SJCRH30 (cell line): ENCODE data around the gene OR52I2. TPM values are rescaled to one million over a fixed set of nuclear protein-coding genes. Genes with fewer than 3 reads are reported as not detected.

Source experiments
- DNase-seq, 2 experiments: peaks; one replicate each; pipeline ENCODE4 v3.0.0-alpha.2; 2015 to 2020
- H3K27ac ChIP-seq: fragments of 250-450 bp; sonication (Bioruptor Pico); 2 replicates; pipeline ENCODE4 v1.5.1; 2020; ENCODE audit warnings: mild to moderate bottlenecking, moderate library complexity
- H3K27me3 ChIP-seq: fragments of 250-450 bp; sonication (Bioruptor Pico); 2 replicates; pipeline ENCODE4 v1.5.1; 2020; ENCODE audit warnings: mild to moderate bottlenecking, moderate library complexity
- H3K36me3 ChIP-seq: fragments of 250-450 bp; sonication (Bioruptor Pico); 2 replicates; pipeline ENCODE4 v1.5.1; 2020; ENCODE audit warnings: mild to moderate bottlenecking, moderate library complexity
- H3K4me1 ChIP-seq: fragments of 250-450 bp; sonication (Bioruptor Pico); 2 replicates; pipeline ENCODE4 v1.5.1; 2020; ENCODE audit warnings: mild to moderate bottlenecking, moderate library complexity
- H3K4me3 ChIP-seq: fragments of 250-450 bp; sonication (Bioruptor Pico); 2 replicates; pipeline ENCODE4 v1.5.1; 2020; ENCODE audit warnings: mild to moderate bottlenecking, moderate library complexity
- H3K9me3 ChIP-seq: fragments of 250-450 bp; sonication (Bioruptor Pico); replicated peaks from 2 replicates; pipeline ENCODE4 v1.5.1; 2020; ENCODE audit warnings: mild to moderate bottlenecking, moderate library complexity
- total RNA-seq: library from RNA; depleted of rRNA; stranded (reverse); fragments of >200 nt; shearing (Covaris generic); gene quantifications from 2 replicates; pipeline ENCODE4 v1.2.3, GENCODE V29; 2014; rRNA removed

The OR52I2 gene
- total RNA-seq, 1 experiment from 2014 or later = not detected

- H3K4me1 ChIP-seq = peaks cover 9% of the 10 kb centered on the region
- H3K27me3 ChIP-seq = no peaks in the 10 kb centered on the region
- H3K36me3 ChIP-seq = no peaks in the 10 kb centered on the region
- no peaks in the 10 kb centered on the region for H3K9me3 ChIP-seq
- peak; percentile 57 to 84 for DNase-seq
- no peak within 1 kb of the TSS for H3K4me3 ChIP-seq
- no peak within 1 kb of the TSS for H3K27ac ChIP-seq
Measured at GRCh38 chr11:4636962-4637661, 55.6 kb downstream of the OR52I2 start, which contains the start of gene OR51D1. TSS of gene OR51D1 (plus strand) at chr11:4637477. CDS start at chr11:4639791, 2,314 bp downstream.

GRCh38 chr11:4637662-4638047 is 56.1 kb downstream of the OR52I2 start:
- H3K27me3 ChIP-seq = no peaks in the 10 kb centered on the region

GRCh38 chr11:4639931-4640330 is 58.4 kb downstream of the OR52I2 start:
- DNase-seq = no peak
- H3K9me3 ChIP-seq = no peaks in the 10 kb centered on the region
- no peak overlapping the region for H3K27ac ChIP-seq
- no peaks in the 10 kb centered on the region for H3K36me3 ChIP-seq
- H3K27me3 ChIP-seq = no peaks in the 10 kb centered on the region
- H3K4me3 ChIP-seq = no peak overlapping the region
- peaks cover 16% of the 10 kb centered on the region for H3K4me1 ChIP-seq

More at GRCh38 chr11:4637662-4638047, 56.1 kb downstream of the OR52I2 start:
- Histone ChIP-seq H3K9me3 (no peaks in the 10 kb centered on the region), H3K27ac (no peak overlapping the region), H3K36me3 (no peaks in the 10 kb centered on the region), H3K4me1 (peaks cover 11% of the 10 kb centered on the region), H3K4me3 (no peak overlapping the region)
- no peak for DNase-seq

- Histone ChIP-seq H3K27me3 (no peaks in the 10 kb centered on the region), H3K4me3 (no peak overlapping the region), H3K4me1 (peaks cover 16% of the 10 kb centered on the region), H3K27ac (no peak overlapping the region), H3K36me3 (no peaks in the 10 kb centered on the region), H3K9me3 (no peaks in the 10 kb centered on the region)
- DNase-seq = no peak
Measured at GRCh38 chr11:4641501-4641900, 60.0 kb downstream of the OR52I2 start.

- Histone ChIP-seq H3K4me1 (peaks cover 16% of the 10 kb centered on the region), H3K36me3 (no peaks in the 10 kb centered on the region)
Measured at GRCh38 chr11:4642043-4642442, 60.5 kb downstream of the OR52I2 start.

More at GRCh38 chr11:4642043-4642442, 60.5 kb downstream of the OR52I2 start:
- Histone ChIP-seq H3K9me3 (no peaks in the 10 kb centered on the region), H3K27me3 (no peaks in the 10 kb centered on the region), H3K4me3 (no peak overlapping the region), H3K27ac (no peak overlapping the region)
- no peak for DNase-seq

Other genes starting within 250 kb of the OR52I2 start
- not detected in 2 replicates for gene OR52B4, start 213.4 kb upstream of the OR52I2 start, total RNA-seq
- 7.5 and 10.2 TPM in 2 replicates for gene TRIM21, start 188.0 kb upstream of the OR52I2 start, total RNA-seq
- gene OR52K2, start 132.4 kb upstream of the OR52I2 start, total RNA-seq = not detected in 2 replicates
- not detected in 2 replicates for gene OR52K1, start 99.1 kb upstream of the OR52I2 start, total RNA-seq
- not detected in 2 replicates for gene OR52M1, start 36.6 kb upstream of the OR52I2 start, total RNA-seq
- gene OR52I1, start 12.3 kb downstream of the OR52I2 start, total RNA-seq = not detected in 2 replicates
- gene TRIM68, start 26.5 kb downstream of the OR52I2 start, total RNA-seq = 9.3 and 10.9 TPM in 2 replicates
- gene OR51D1, start 55.7 kb downstream of the OR52I2 start, total RNA-seq = not detected in 2 replicates
- not detected in 2 replicates for gene OR51E1, start 62.2 kb downstream of the OR52I2 start, total RNA-seq
- gene OR51E2, start 116.1 kb downstream of the OR52I2 start, total RNA-seq = not detected in 2 replicates
- gene MMP26, start 123.0 kb downstream of the OR52I2 start, total RNA-seq = not detected in 2 replicates
- not detected in 2 replicates for gene OR51F1, start 188.2 kb downstream of the OR52I2 start, total RNA-seq
- gene OR52R1, start 222.6 kb downstream of the OR52I2 start, total RNA-seq = not detected in 2 replicates
- gene OR51F2, start 239.6 kb downstream of the OR52I2 start, total RNA-seq = not detected in 2 replicates